Hepatocyte (in vitro differentiated cells): ENCODE data around the gene KRT76.

Experiments
- CTCF ChIP-seq: fragments of 200-600 bp; sonication (generic); IDR thresholded peaks from 2 replicates; pipeline ENCODE4 v1.5.1; 2016; ENCODE audit warnings: antibody characterized with exemption, mild to moderate bottlenecking; ENCODE audit not compliant: poor library complexity
- EZH2 ChIP-seq: fragments of 200-600 bp; sonication (generic); IDR thresholded peaks from 2 replicates; pipeline ENCODE4 v1.6.1; 2016; ENCODE audit warnings: antibody characterized with exemption, mild to moderate bottlenecking, borderline replicate concordance
- EZH2phosphoT487 ChIP-seq: fragments of 200-600 bp; sonication (generic); IDR thresholded peaks from one replicate; pipeline ENCODE4 v1.6.1; 2018; ENCODE audit warnings: antibody characterized with exemption, mild to moderate bottlenecking, low read depth, moderate library complexity; ENCODE audit not compliant: unreplicated experiment, severe bottlenecking

GRCh38 chr12:52787324-52788191 is 10.4 kb upstream of the KRT76 start:
- TF ChIP-seq CTCF (no peak), EZH2 (no peak), EZH2phosphoT487 (no peak)
